RWPE1 (cell line): ENCODE results near the gene EEF2K.
A peak's percentile ranks its signal among the peaks of the same experiment; 100 is the strongest.
"Not testable (repeated sequence)": the region's sequence is repeated elsewhere in the genome, so short reads cannot be mapped to it uniquely, and the experiment has no call there.

ENCODE experiments used
- CTCF ChIA-PET: fragments of 350-600 bp; sonication (Branson Sonifier 250); formaldehyde crosslinking; extraction: SDS; loops from one replicate; lab custom pipeline; 2021; lab: Yijun Ruan, JAX
- POLR2A ChIA-PET: fragments of 400-600 bp; formaldehyde crosslinking; extraction: SDS; loops from one replicate; lab custom pipeline; 2020; ENCODE audit warnings: antibody characterized with exemption; ENCODE audit not compliant: low non-redundant PET; lab: Yijun Ruan, JAX
- DNase-seq: peaks from one replicate; pipeline ENCODE4 v3.0.0; 2012; ENCODE audit warnings: low spot score
- H3K27ac ChIP-seq: fragments of 450-650 bp; 2 replicates; pipeline ENCODE4 v1.5.1; 2017
- TF ChIP-seq, protein P1 (sequence below): fragments of 450-650 bp; conservative IDR thresholded peaks from 2 replicates; pipeline ENCODE4 v1.5.1; 2017; ENCODE audit warnings: low read depth, mild to moderate bottlenecking

Gene EEF2K

DNA sequence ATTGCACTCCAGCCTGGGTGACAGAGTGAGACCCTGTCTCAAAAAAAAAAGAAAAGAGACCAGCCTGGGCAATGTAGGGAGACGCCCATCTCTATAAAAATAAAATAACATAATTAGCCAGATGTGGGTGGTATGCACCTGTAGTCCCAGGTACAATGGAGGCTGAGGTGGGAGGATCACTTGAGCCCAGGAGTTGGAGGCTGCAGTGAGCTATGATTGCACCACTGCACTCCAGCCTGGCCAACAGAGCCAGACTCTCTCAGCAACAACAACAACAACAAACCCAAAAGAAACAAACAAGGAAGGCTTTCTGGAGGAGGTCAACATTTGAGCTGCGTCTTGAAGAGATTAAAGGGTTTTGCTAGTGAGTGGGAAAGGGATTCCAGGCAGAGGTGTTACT lies 8.3 kb downstream of the EEF2K start:
- DNase-seq = no peak
- ChIA-PET POLR2A (no interaction called here), CTCF (no interaction called here)
- TF ChIP-seq, protein P1, sequence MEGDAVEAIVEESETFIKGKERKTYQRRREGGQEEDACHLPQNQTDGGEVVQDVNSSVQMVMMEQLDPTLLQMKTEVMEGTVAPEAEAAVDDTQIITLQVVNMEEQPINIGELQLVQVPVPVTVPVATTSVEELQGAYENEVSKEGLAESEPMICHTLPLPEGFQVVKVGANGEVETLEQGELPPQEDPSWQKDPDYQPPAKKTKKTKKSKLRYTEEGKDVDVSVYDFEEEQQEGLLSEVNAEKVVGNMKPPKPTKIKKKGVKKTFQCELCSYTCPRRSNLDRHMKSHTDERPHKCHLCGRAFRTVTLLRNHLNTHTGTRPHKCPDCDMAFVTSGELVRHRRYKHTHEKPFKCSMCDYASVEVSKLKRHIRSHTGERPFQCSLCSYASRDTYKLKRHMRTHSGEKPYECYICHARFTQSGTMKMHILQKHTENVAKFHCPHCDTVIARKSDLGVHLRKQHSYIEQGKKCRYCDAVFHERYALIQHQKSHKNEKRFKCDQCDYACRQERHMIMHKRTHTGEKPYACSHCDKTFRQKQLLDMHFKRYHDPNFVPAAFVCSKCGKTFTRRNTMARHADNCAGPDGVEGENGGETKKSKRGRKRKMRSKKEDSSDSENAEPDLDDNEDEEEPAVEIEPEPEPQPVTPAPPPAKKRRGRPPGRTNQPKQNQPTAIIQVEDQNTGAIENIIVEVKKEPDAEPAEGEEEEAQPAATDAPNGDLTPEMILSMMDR = no peak
- no peak overlapping the region for H3K27ac ChIP-seq

DNA sequence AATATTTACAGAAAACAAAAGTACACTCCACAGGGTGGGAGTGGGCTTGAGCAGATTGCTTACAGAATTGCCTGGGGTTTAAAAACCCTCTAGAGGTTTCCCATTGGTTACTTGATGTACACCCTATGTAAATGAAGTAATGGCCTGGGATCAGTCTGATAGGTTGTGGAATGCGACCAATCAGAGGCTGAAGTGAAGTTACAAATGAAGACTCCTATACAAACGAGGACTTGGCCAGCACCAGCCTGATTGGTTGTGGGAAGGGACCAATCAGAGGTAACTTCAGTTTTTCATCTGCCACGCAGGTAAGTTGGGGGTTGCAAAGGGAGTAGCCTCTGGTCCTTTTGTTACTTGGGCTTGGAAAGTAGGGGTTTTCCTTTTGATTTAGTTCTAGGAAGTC lies 8.8 kb downstream of the EEF2K start:
- no peak overlapping the region for H3K27ac ChIP-seq
- no peak for DNase-seq
- TF ChIP-seq, protein P1 = no peak
- ChIA-PET POLR2A (no interaction called here), CTCF (no interaction called here)

DNA sequence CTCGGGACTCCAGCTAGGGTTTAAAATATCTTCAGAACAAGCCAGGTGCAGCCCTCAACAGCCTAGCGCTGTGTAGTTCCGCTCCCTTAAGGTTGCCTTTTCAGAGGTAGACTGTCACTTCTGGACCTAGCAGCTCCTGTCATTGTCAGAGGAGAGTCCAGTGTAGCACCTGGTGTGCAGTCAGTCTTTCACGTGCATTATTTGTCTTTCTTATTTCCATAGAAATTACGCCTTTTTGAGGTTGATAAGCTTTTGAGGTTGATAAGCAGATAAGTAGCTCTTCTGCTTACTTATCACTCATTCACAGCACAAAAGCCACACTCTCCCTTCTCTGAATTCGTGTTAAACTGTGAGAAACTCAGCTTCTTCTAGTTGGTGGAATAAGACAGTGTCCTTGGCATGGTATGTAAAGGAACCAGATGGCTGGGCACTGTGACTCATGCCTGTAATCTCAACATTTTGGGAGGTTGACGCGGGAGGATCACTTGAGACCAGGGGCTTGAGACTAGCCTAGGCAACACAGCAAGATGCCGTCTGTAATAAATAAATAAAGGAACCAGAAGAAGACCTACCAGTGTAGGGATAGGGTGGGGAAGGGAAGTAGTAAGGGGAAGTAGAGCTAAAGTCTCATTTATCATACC lies 10.2 kb downstream of the EEF2K start:
- no peak for DNase-seq
- TF ChIP-seq, protein P1 = no peak
- ChIA-PET POLR2A (no interaction called here), CTCF (interaction anchor here (0.6 kb wide), 1 partner anchor 81 kb away, joined by 3 read pairs; no protein-coding TSS in a partner anchor)
- H3K27ac ChIP-seq = no peak overlapping the region

DNA sequence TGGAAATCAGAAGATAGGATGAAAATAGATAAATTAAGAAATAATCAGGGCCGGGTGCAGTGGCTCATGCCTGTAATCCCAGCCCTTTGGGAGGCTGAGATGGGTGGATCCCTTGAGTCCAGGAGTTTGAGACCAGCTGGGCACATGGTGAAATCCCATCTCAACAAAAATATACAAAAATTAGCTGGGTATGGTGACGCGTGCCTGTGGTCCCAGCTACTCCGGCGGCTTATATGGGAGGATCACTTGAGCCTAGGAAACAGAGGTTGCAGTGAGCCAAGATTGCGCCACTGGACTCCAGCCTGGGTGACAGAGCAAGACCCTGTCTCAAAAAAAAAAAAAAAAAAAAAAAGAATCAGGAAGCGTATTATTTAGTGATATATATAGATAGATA lies 10.8 kb downstream of the EEF2K start:
- POLR2A ChIA-PET = not testable (repeated sequence)
- CTCF ChIA-PET = interaction anchor here (0.6 kb wide), 1 partner anchor 80 kb away, joined by 3 read pairs; no protein-coding TSS in a partner anchor

DNA sequence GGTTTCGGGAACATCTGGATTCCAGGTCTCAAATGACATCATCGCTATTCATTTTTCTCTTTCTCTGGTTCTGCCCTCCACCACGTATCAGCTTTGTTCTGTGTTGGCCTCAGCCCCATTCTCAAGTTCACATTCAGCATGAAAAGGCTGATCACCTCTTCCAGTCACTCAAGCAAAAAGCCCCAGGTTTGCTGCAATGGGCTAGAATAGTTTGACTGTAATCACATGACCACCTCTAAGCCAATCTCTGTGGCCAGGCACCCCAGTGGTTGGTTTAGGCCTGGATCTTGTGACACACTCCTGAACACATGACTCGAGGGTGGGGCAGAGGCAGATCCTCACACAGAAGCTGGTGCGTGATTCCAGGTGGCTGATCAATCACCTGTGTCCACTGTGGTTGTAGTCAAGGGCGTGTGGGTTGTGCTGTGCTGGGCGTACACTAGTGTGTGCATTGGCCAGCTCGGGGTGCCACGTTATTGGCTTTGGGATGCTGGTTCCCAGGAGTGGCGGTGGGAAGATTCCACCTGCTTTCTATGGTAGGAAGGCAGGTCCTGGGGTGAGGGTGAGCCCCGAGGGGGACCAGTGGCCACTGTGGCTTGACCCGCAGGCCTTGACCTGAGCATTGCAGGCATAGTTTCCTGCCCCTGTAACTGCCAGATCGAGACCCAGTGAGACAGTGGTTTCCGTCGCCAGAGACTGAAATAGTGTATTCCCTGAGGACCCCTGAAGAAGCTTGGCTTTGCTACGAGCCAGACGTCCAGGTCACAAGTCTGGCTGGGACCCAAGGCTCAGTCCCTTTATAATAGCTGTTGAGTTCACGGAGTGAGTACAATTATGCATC lies 12.0 kb downstream of the EEF2K start:
- peak overlapping the region; percentile 6; the same call in 1 of the 2 replicates for H3K27ac ChIP-seq
- POLR2A ChIA-PET = no interaction called here
- DNase-seq = peak; percentile 36
- CTCF ChIA-PET = interaction anchor here (0.7 kb wide), 1 partner anchor 240 kb away, joined by 3 read pairs; no protein-coding TSS in a partner anchor
- TF ChIP-seq, protein P1 = no peak

More for the DNA sequence above, 10.8 kb downstream of the EEF2K start:
- DNase-seq, H3K27ac ChIP-seq: not testable (repeated sequence)

DNA sequence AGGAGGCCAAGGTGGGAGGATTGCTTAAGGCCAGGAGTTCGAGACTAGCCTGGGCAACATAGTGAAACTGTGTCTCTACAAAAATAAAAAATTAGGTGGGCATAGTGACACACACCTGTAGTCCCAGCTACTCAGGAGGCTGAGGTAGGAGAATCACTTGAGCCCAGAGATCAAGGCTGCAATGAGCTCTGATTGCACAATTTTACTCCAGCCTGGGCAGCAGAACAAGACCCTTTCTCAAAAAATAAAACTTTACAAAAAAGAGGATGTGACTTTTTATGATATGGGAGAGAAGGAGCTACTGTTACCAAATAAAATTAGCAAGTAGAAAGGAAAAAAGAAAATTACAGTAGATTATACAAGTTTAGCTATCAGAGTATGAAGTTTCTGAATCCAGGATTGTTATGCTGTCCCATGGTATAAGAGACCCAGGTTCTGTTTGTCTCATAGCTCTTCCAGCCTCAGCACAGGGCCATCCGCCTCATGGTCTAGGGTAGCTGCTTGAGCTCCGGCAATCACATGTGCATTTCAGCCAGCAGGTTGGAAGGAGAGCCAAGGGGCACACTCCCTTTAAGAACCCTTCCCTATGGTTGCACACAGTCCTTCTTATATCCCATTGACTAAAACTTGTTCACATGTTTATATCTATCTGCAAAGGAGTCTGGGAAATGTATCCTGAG lies 13.5 kb downstream of the EEF2K start:
- CTCF ChIA-PET = interaction anchor here (0.6 to 0.7 kb wide), 2 partner anchors 18 to 184 kb away, joined by 3 to 5 read pairs; no protein-coding TSS in a partner anchor
- POLR2A ChIA-PET = no interaction called here
- TF ChIP-seq, protein P1 = no peak
- H3K27ac ChIP-seq = no peak overlapping the region
- no peak for DNase-seq
